Endothelial cell of umbilical vein (primary cell): ENCODE results near the gene PUS1.

Source experiments
- EZH2 ChIP-seq: IDR thresholded peaks from 2 replicates; pipeline ENCODE4 v1.6.1; 2012; ENCODE audit warnings: borderline replicate concordance, low read depth, mild to moderate bottlenecking, moderate library complexity, low read length, inconsistent platforms; ENCODE audit not compliant: severe bottlenecking
- GATA2 ChIP-seq: IDR thresholded peaks from 2 replicates; pipeline ENCODE4 v1.7.0; 2011; ENCODE audit warnings: low read depth, mild to moderate bottlenecking, moderate library complexity, mixed read lengths, low read length; ENCODE audit not compliant: insufficient read length, insufficient read depth
- JUN ChIP-seq: IDR thresholded peaks from 2 replicates; pipeline ENCODE4 v1.6.1; 2011; ENCODE audit warnings: borderline replicate concordance, low read depth; ENCODE audit not compliant: insufficient read length, insufficient read depth
- MAX ChIP-seq: IDR thresholded peaks from 2 replicates; pipeline ENCODE4 v1.6.1; 2011; ENCODE audit not compliant: insufficient read depth, insufficient read length
- POLR2A ChIP-seq: IDR thresholded peaks from 2 replicates; pipeline ENCODE4 v1.6.1; 2012; ENCODE audit warnings: low read depth, mild to moderate bottlenecking, control low read depth, low read length
- POLR2AphosphoS5 ChIP-seq: IDR thresholded peaks from 2 replicates; pipeline ENCODE4 v1.6.1; 2012; ENCODE audit warnings: low read depth, mild to moderate bottlenecking, control low read depth, low read length, moderate library complexity; ENCODE audit not compliant: insufficient read depth
- TF ChIP-seq, protein P1 (sequence below), 2 donors: IDR thresholded peaks; 1 replicate in 1 of 2; 2 replicates in 1 of 2; pipeline ENCODE4 v1.5.1; 2011; ENCODE audit warnings: low read length in 2 of 2, mild to moderate bottlenecking in 2 of 2, moderate library complexity in 2 of 2, control low read depth in 1 of 2, inconsistent platforms in 1 of 2, low read depth in 1 of 2; ENCODE audit not compliant: insufficient read depth in 1 of 2; ENCODE audit errors: extremely low read depth in 1 of 2

DNA sequence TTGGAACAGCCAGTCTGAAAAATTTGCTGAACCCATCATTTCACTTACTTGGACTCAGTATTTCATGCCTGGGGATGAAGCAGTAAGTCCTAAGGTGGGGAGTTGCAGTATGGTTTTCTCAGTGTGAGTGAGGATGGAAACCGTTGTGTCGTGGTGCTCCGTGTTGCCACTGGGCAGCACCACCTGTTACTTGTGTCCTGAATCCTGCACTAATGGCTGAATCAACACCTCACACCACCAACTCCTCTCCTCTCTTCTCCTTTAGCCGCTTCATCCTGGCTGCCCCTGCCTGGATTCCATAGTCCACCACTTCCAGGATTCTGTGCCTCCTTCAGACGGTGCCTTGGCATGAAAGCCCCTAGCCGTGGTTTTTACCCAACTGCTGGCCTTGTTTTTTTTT, 17.7 kb downstream of the PUS1 start:
- TF ChIP-seq, protein P1, sequence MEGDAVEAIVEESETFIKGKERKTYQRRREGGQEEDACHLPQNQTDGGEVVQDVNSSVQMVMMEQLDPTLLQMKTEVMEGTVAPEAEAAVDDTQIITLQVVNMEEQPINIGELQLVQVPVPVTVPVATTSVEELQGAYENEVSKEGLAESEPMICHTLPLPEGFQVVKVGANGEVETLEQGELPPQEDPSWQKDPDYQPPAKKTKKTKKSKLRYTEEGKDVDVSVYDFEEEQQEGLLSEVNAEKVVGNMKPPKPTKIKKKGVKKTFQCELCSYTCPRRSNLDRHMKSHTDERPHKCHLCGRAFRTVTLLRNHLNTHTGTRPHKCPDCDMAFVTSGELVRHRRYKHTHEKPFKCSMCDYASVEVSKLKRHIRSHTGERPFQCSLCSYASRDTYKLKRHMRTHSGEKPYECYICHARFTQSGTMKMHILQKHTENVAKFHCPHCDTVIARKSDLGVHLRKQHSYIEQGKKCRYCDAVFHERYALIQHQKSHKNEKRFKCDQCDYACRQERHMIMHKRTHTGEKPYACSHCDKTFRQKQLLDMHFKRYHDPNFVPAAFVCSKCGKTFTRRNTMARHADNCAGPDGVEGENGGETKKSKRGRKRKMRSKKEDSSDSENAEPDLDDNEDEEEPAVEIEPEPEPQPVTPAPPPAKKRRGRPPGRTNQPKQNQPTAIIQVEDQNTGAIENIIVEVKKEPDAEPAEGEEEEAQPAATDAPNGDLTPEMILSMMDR (IDR thresholded peaks at IDR 0.05; ENCODE audit: extremely low read depth in 1 of 2, insufficient read depth in 1 of 2, low read depth in 1 of 2, low read length in 2 of 2): no peak
- TF ChIP-seq POLR2AphosphoS5: peak; percentile 14
- TF ChIP-seq EZH2: no peak
- peak; percentile 18 for TF ChIP-seq POLR2A
- no peak for TF ChIP-seq MAX
- no peak for TF ChIP-seq JUN
- TF ChIP-seq GATA2: no peak
